Left lung (tissue), 10 donors: ENCODE data around the gene ATPAF1. TPM values are rescaled to one million over a fixed set of nuclear protein-coding genes. Genes with fewer than 3 reads are reported as not detected.
"Not testable (repeated sequence)": the region's sequence is repeated elsewhere in the genome, so short reads cannot be mapped to it uniquely, and the experiment has no call there.

Source experiments
- ATAC-seq: fragments of 200-7000 bp; cut with Tn5 transposase; one replicate; pipeline ENCODE4 v1.9.1; 2020; ENCODE audit warnings: moderate library complexity
- DNase-seq, 4 donors: peaks; one replicate each; pipeline ENCODE4 v3.0.0-alpha.2; 2013 to 2020
- H3K27ac ChIP-seq, 2 donors: fragments of 200-600 bp; sonication (generic) in 1 of 2; one replicate each; pipeline versions ENCODE4 v1.5.0 to v1.8.0; 2020 to 2021
- H3K27me3 ChIP-seq, 2 donors: fragments of 200-600 bp; sonication (generic) in 1 of 2; one replicate each; pipeline versions ENCODE4 v1.5.0 to v1.8.0; 2020 to 2021
- H3K36me3 ChIP-seq, 2 donors: fragments of 200-600 bp; sonication (generic) in 1 of 2; one replicate each; pipeline versions ENCODE4 v1.5.0 to v1.8.0; 2020 to 2021
- H3K4me1 ChIP-seq, 2 donors: fragments of 200-600 bp; one replicate each; pipeline ENCODE4 v1.8.0; 2021
- H3K4me3 ChIP-seq, 2 donors: fragments of 200-600 bp; sonication (generic) in 1 of 2; one replicate each; pipeline versions ENCODE4 v1.5.0 to v1.8.0; 2020 to 2021; ENCODE audit warnings: mild to moderate bottlenecking in 1 of 2
- H3K9me3 ChIP-seq, 2 donors: fragments of 200-600 bp; sonication (generic) in 1 of 2; one replicate each; pipeline versions ENCODE4 v1.5.0 to v1.8.0; 2020 to 2021
- CTCF ChIP-seq, 2 donors: fragments of 200-600 bp; sonication (generic) in 1 of 2; IDR thresholded peaks; one replicate each; pipeline versions ENCODE4 v1.5.0 to v1.8.0; 2021; ENCODE audit warnings: antibody characterized with exemption in 2 of 2
- intact Hi-C, 2 donors: fragments of 100-400 bp; cut with DNase I; formaldehyde crosslinking; loops; one replicate each; pipeline versions ENCODE4 v1.11.2 to v1.14.2; 2022
- polyA plus RNA-seq, 6 donors: library from polyadenylated mRNA; unstranded; fragments of 120-200 nt; gene quantifications; one replicate each; pipeline ENCODE4 v1.2.1, GENCODE V29; 2013; ENCODE audit not compliant: insufficient read length in 6 of 6
- total RNA-seq, 2 donors: library from RNA; stranded (reverse); fragmentation: NEBNext Ultra II Directional; extraction: Animal tissue kit (Norgen Biotek cat#: 25700); gene quantifications; one replicate each; pipeline ENCODE4 v1.2.1, GENCODE V29; 2021
- donor health status: DM: no; HTN: yes; CAD: no.
- donor health status: DM: no; HTN: no; CAD: no.

ATPAF1 gene
- total and polyA plus RNA-seq, 8 donors, result 34.3 to 90.0 (median 76.4) TPM

GRCh38 chr1:46665983-46666382 lies 2.2 kb downstream of the ATPAF1 start:
- H3K4me3 ChIP-seq, result no peak overlapping the region
- TF ChIP-seq CTCF (IDR thresholded peaks at IDR 0.05), result no peak
- H3K9me3 ChIP-seq, result no peaks in the 10 kb centered on the region
- no peak for DNase-seq
- intact Hi-C loops, result no loop called here
- no peaks in the 10 kb centered on the region for H3K27me3 ChIP-seq
- peaks cover 0 to 12% of the 10 kb centered on the region in 2 donors for H3K36me3 ChIP-seq
- H3K4me1 ChIP-seq, result peaks cover 12 to 18% of the 10 kb centered on the region in 2 donors
- no peak overlapping the region for H3K27ac ChIP-seq
- no peak for ATAC-seq

GRCh38 chr1:46662919-46663318 lies 5.2 kb downstream of the ATPAF1 start:
- ATAC-seq, H3K27ac ChIP-seq, intact Hi-C loops, H3K27me3 ChIP-seq, H3K4me3 ChIP-seq, DNase-seq, H3K9me3 ChIP-seq: not testable (repeated sequence)
- Histone ChIP-seq H3K36me3 (peaks cover 0 to 27% of the 10 kb centered on the region in 2 donors), H3K4me1 (peaks cover 12 to 18% of the 10 kb centered on the region in 2 donors)

GRCh38 chr1:46660116-46660515 lies 8.0 kb downstream of the ATPAF1 start:
- H3K9me3 ChIP-seq, ATAC-seq, H3K4me1 ChIP-seq, H3K27me3 ChIP-seq, intact Hi-C loops, DNase-seq, H3K27ac ChIP-seq, H3K4me3 ChIP-seq: not testable (repeated sequence)
- peaks cover 0 to 52% of the 10 kb centered on the region in 2 donors for H3K36me3 ChIP-seq

GRCh38 chr1:46659307-46659870 lies 8.8 kb downstream of the ATPAF1 start:
- ATAC-seq (no peak), DNase-seq (no peak)
- Histone ChIP-seq H3K27ac (no peak overlapping the region), H3K4me3 (no peak overlapping the region), H3K36me3 (peaks cover 0 to 50% of the 10 kb centered on the region in 2 donors), H3K4me1 (no peaks in the 10 kb centered on the region), H3K9me3 (no peaks in the 10 kb centered on the region), H3K27me3 (no peaks in the 10 kb centered on the region)
- intact Hi-C loops, result no loop called here
- TF ChIP-seq CTCF (IDR thresholded peaks at IDR 0.05), result no peak

GRCh38 chr1:46657775-46658174 lies 10.4 kb downstream of the ATPAF1 start:
- no peak overlapping the region for H3K27ac ChIP-seq
- no peak for DNase-seq
- no peak overlapping the region for H3K4me3 ChIP-seq
- no peaks in the 10 kb centered on the region for H3K27me3 ChIP-seq
- intact Hi-C loops, result no loop called here
- H3K4me1 ChIP-seq, result no peaks in the 10 kb centered on the region
- ATAC-seq, result no peak
- TF ChIP-seq CTCF (IDR thresholded peaks at IDR 0.05), result no peak
- H3K9me3 ChIP-seq, result no peaks in the 10 kb centered on the region
- peaks cover 0 to 60% of the 10 kb centered on the region in 2 donors for H3K36me3 ChIP-seq

- Histone ChIP-seq H3K27ac (no peak overlapping the region), H3K4me3 (no peak overlapping the region), H3K4me1 (no peaks in the 10 kb centered on the region), H3K27me3 (no peaks in the 10 kb centered on the region), H3K36me3 (peaks cover 0 to 68% of the 10 kb centered on the region in 2 donors), H3K9me3 (no peaks in the 10 kb centered on the region)
- intact Hi-C loops, result no loop called here
- TF ChIP-seq CTCF (IDR thresholded peaks at IDR 0.05), result no peak
- DNase-seq, result no peak
- ATAC-seq, result no peak
Observed at GRCh38 chr1:46656643-46657042, 11.5 kb downstream of the ATPAF1 start.
